Cardiac muscle cell (in vitro differentiated cells and primary cell): ENCODE measurements around the gene PRKCI. TPM values are rescaled to one million over a fixed set of nuclear protein-coding genes. Genes with fewer than 3 reads are reported as not detected.
A peak's percentile ranks its signal among the peaks of the same experiment; 100 is the strongest.

Experiments used
- DNase-seq, 2 donors: peaks; one replicate each; pipeline versions ENCODE4 v3.0.0 to v3.0.0-alpha.2; 2010 to 2017; ENCODE audit warnings: low read depth in 1 of 2, low spot score in 1 of 2
- H3K27ac ChIP-seq: fragments of 200-600 bp; sonication (generic); 2 replicates; pipeline ENCODE4 v1.5.1; 2016
- H3K27me3 ChIP-seq: fragments of 200-600 bp; sonication (generic); 2 replicates; pipeline ENCODE4 v1.6.0; 2016; ENCODE audit warnings: control low read depth
- H3K36me3 ChIP-seq: fragments of 200-600 bp; sonication (generic); 2 replicates; pipeline ENCODE4 v1.5.1; 2016; ENCODE audit warnings: control low read depth
- H3K4me1 ChIP-seq: fragments of 200-600 bp; sonication (generic); 2 replicates; pipeline ENCODE4 v1.8.1; 2017; ENCODE audit warnings: low read depth, mild to moderate bottlenecking, mixed run types
- H3K4me3 ChIP-seq: fragments of 200-600 bp; sonication (generic); 2 replicates; pipeline ENCODE4 v1.5.1; 2016; ENCODE audit warnings: mild to moderate bottlenecking
- H3K9me3 ChIP-seq: fragments of 200-600 bp; sonication (generic); 2 replicates; pipeline ENCODE4 v1.5.1; 2017; ENCODE audit warnings: low read depth, mild to moderate bottlenecking, control low read depth
- polyA plus RNA-seq: library from polyadenylated mRNA; unstranded; fragments of >200 nt; fragmentation: Nextera tagmentation; extraction: Ambion mirVana; gene quantifications from 2 replicates; pipeline ENCODE4 v1.2.1, GENCODE V29; 2016
- total RNA-seq: library from RNA; depleted of rRNA; stranded (reverse); fragments of >200 nt; gene quantifications from 2 replicates; pipeline ENCODE4 v1.2.3, GENCODE V29; 2016
- TF ChIP-seq, protein P1 (sequence below): IDR thresholded peaks from 2 replicates; pipeline ENCODE4 v1.5.1; 2012; ENCODE audit warnings: low read depth, mild to moderate bottlenecking, low read length

PRKCI gene
- total and polyA plus RNA-seq, 2 experiments from 2014 or later, result 25.2 to 35.1 TPM

DNA sequence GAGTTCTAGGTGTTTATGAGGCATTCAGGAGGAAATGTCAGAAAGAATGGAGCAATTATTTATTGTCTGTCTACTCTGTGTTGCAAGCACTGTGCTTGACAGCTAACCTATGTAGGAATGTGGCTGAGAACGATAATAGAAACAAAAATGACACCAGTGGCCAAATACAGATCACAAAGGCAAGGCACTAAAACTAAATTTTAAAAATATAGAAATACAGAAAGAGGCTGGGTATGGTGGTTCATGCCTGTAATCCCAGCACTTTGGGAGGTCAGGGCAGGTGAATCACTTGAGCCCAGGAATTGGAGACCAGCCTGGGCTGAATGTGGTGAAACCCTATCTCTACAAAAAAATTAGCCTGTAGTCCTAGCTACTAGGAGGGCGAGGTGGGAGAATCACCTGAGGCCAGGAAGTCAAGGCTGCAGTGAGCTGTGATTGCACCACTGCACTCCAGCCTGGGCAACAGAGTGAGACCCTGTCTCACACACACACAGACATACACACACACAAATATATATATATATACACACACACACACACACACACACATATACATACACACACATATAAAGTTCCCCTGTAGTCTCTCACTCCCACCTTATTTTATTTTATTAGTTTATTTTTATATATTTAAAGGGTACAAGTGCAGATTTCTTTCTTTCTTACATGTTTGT lies 6.0 kb downstream of the PRKCI start:
- peaks cover 2% of the 10 kb centered on the region for H3K4me1 ChIP-seq
- no peaks in the 10 kb centered on the region for H3K36me3 ChIP-seq
- H3K9me3 ChIP-seq, result no peaks in the 10 kb centered on the region
- H3K4me3 ChIP-seq, result no peak overlapping the region
- no peak overlapping the region for H3K27ac ChIP-seq
- TF ChIP-seq, protein P1, sequence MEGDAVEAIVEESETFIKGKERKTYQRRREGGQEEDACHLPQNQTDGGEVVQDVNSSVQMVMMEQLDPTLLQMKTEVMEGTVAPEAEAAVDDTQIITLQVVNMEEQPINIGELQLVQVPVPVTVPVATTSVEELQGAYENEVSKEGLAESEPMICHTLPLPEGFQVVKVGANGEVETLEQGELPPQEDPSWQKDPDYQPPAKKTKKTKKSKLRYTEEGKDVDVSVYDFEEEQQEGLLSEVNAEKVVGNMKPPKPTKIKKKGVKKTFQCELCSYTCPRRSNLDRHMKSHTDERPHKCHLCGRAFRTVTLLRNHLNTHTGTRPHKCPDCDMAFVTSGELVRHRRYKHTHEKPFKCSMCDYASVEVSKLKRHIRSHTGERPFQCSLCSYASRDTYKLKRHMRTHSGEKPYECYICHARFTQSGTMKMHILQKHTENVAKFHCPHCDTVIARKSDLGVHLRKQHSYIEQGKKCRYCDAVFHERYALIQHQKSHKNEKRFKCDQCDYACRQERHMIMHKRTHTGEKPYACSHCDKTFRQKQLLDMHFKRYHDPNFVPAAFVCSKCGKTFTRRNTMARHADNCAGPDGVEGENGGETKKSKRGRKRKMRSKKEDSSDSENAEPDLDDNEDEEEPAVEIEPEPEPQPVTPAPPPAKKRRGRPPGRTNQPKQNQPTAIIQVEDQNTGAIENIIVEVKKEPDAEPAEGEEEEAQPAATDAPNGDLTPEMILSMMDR, result no peak
- H3K27me3 ChIP-seq, result no peaks in the 10 kb centered on the region
- peak in 1 of 2 donors; percentile 37 for DNase-seq

DNA sequence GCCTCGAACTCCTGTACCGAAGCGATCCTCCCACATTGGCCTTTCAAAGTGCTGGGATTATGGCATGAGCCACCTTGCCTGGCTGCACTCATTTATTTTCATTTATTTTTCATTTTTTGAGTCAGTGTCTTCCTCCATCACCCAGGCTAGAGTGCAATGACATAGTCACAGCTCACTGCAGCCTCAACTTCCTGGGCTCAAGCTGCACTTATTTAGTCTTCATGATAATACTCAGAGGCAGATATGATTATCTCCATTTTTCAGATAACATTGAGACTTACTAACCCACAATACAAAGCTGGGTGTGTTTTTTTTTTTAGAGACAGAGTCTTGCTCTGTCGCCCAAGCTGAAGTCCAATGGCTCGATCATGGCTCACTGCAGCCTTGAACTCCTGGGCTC lies 10.0 kb downstream of the PRKCI start:
- peak in 1 of 2 donors; percentile 26 for DNase-seq
- Histone ChIP-seq H3K9me3 (no peaks in the 10 kb centered on the region), H3K4me1 (no peaks in the 10 kb centered on the region), H3K4me3 (no peak overlapping the region), H3K27me3 (no peaks in the 10 kb centered on the region), H3K27ac (no peak overlapping the region), H3K36me3 (no peaks in the 10 kb centered on the region)
- TF ChIP-seq, protein P1, result no peak

DNA sequence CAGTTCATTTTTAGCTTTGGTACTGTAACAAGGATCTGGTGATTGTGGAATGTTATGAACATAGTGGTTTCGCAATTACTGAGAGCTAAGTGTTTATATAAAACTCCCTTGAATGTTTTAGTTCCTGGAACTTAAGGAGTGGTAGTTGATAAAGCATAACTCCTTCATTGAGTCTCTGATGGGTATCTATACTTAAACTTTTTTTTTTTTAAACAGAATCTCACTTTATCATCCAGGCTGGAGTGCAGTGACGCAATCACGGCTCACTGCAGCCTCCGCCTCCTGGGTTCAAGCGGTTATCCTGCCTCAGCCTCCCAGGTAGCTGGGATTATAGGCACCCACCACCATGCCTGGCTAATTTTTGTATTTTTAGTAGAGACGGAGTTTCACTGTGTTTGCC lies 11.3 kb downstream of the PRKCI start:
- H3K27ac ChIP-seq, result no peak overlapping the region
- peak in 1 of 2 donors; percentile 84 for DNase-seq
- TF ChIP-seq, protein P1, result no peak

DNA sequence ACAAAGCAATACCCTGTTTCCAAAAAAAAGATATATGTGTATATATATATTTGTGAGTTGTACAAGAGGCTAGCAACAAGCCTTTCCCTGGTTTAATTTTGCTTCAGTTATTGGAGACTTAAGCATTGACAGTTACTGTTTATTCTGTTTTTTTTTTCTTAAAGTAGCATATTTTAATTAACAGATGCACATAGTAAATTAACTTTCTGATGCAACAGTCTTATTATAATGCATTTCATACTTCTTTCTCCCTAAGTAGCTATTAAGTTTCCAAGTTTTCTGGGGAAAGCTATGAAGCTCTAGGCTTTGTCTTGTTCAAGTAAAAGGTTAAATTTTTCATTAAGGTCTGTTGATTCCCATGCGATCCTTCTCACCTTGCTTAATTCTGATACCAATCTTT lies 17.9 kb downstream of the PRKCI start:
- H3K27ac ChIP-seq, result no peak overlapping the region
- DNase-seq, result no peak
- no peaks in the 10 kb centered on the region for H3K9me3 ChIP-seq
- TF ChIP-seq, protein P1, result no peak
- H3K4me3 ChIP-seq, result no peak overlapping the region
- no peaks in the 10 kb centered on the region for H3K27me3 ChIP-seq
- no peaks in the 10 kb centered on the region for H3K36me3 ChIP-seq
- no peaks in the 10 kb centered on the region for H3K4me1 ChIP-seq

More for the DNA sequence above, 11.3 kb downstream of the PRKCI start:
- Histone ChIP-seq H3K4me1 (no peaks in the 10 kb centered on the region), H3K9me3 (no peaks in the 10 kb centered on the region), H3K27me3 (no peaks in the 10 kb centered on the region), H3K4me3 (no peak overlapping the region), H3K36me3 (no peaks in the 10 kb centered on the region)

DNA sequence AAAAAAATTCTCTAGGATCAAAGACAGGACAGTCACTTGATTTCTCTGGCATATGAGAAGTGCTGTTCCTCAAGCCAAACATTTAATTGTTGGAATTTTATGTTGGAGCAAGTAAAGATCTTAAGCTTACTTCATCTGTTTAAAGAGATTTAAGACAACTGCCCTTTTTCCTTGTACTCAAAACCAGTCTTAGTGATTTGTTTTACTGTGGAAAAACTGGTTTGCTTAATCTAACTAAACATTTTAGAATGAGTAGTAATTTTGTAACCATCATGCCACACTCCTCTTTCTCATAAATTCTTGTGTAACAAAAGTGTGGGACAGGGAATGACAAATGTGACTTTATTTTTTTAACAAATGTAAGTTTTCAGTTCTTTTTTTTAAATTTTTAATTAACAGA lies 18.4 kb downstream of the PRKCI start:
- Histone ChIP-seq H3K4me3 (no peak overlapping the region), H3K9me3 (no peaks in the 10 kb centered on the region), H3K36me3 (no peaks in the 10 kb centered on the region), H3K27me3 (no peaks in the 10 kb centered on the region), H3K27ac (no peak overlapping the region), H3K4me1 (no peaks in the 10 kb centered on the region)
- no peak for DNase-seq
- TF ChIP-seq, protein P1, result no peak
